Esophagus (tissue), 2 donors: ENCODE data around the gene PPP3CA. TPM values are rescaled to one million over a fixed set of nuclear protein-coding genes. Genes with fewer than 3 reads are reported as not detected.

Experiments used
- H3K27ac ChIP-seq, 2 donors: one replicate each; pipeline ENCODE4 v1.5.1; 2013; ENCODE audit warnings: low read depth in 2 of 2, mild to moderate bottlenecking in 2 of 2, inconsistent platforms in 1 of 2, low read length in 1 of 2, moderate library complexity in 1 of 2
- H3K27me3 ChIP-seq, 2 donors: one replicate each; pipeline ENCODE4 v1.6.1; 2013; ENCODE audit warnings: low read length in 2 of 2, control low read depth in 1 of 2, mild to moderate bottlenecking in 1 of 2; ENCODE audit not compliant: insufficient read depth in 2 of 2, control insufficient read depth in 1 of 2
- H3K36me3 ChIP-seq, 2 donors: one replicate each; pipeline ENCODE4 v1.6.1; 2013; ENCODE audit warnings: low read length in 1 of 2; ENCODE audit not compliant: control insufficient read depth in 2 of 2, insufficient read depth in 2 of 2
- H3K4me1 ChIP-seq, 2 donors: one replicate each; pipeline ENCODE4 v1.6.1; 2013; ENCODE audit warnings: low read length in 1 of 2; ENCODE audit not compliant: control insufficient read depth in 2 of 2, insufficient read depth in 2 of 2
- H3K4me3 ChIP-seq, 2 donors: one replicate each; pipeline ENCODE4 v1.5.1; 2013; ENCODE audit warnings: low read length in 2 of 2, mild to moderate bottlenecking in 2 of 2, low read depth in 1 of 2, moderate library complexity in 1 of 2
- H3K9me3 ChIP-seq, 2 donors: one replicate each; pipeline ENCODE4 v1.6.1; 2013; ENCODE audit warnings: mild to moderate bottlenecking in 2 of 2, low read depth in 1 of 2, low read length in 1 of 2, moderate library complexity in 1 of 2; ENCODE audit not compliant: control insufficient read depth in 2 of 2, insufficient read depth in 1 of 2
- WGBS, 2 donors: extraction: QIAGEN DNeasy Blood & Tissue Kit; methylation state at CpG; one replicate each; pipeline ENCODE4 v1.1.7; 2013; 5-methylcytosine and 5-hydroxymethylcytosine counted together
- polyA plus RNA-seq, 2 donors: library from polyadenylated mRNA; stranded (reverse); fragments of 200-250 nt; gene quantifications; one replicate each; pipeline ENCODE4 v1.2.3, GENCODE V29; 2013
- donor health status: healthy with polysubstance abuse.
- donor health status: Bipolar disorder and iron deficiency.

The PPP3CA gene
- polyA plus RNA-seq, 2 donors: 5.2 to 5.8 TPM

DNA sequence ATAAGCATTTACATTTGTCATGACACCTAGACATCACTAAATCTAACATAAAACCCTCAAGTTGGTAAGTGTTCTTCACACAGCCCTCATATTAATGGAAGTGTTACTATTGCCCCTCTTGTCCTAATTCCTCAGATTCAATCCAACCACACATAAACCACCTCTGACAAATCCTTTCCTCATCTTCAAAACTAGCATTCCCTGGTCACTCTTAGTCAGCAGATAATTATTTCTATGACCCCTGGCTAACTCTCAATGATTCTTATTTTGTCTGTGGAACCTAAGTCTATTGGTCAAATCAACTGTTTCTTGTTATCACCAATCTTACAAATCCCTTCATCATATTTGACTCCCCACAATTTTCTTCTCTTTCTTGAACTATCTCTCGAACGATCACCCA lies 168.6 kb downstream of the PPP3CA start:
- WGBS, 2 donors: 96 to 97% methylated on average over 2 of the region's 2 CpGs
- Histone ChIP-seq H3K4me3 (no peak overlapping the region), H3K27ac (no peak overlapping the region), H3K4me1 (no peaks in the 10 kb centered on the region), H3K9me3 (no peaks in the 10 kb centered on the region), H3K27me3 (no peaks in the 10 kb centered on the region), H3K36me3 (no peaks in the 10 kb centered on the region)

DNA sequence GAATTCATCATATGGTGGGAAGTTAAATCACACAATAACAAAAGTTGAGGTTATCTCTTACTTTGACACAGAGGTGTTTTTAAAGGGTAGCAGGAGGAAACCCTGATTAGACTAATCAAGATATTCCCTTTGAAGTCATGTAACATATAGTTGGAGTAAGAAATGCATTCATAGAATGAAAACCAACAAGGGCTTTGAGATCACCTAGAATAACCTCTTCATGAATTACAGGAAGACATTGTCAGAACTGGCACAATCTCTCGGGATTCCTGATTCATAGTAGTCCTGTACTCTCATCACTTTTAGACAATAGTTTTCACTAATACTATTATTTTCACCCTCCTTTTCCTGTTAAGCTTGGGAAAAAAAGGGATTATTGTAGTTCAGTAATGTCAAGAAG lies 170.2 kb downstream of the PPP3CA start:
- no peak overlapping the region for H3K4me3 ChIP-seq
- H3K27ac ChIP-seq: no peak overlapping the region
- H3K36me3 ChIP-seq: no peaks in the 10 kb centered on the region
- H3K27me3 ChIP-seq: no peaks in the 10 kb centered on the region
- no peaks in the 10 kb centered on the region for H3K4me1 ChIP-seq
- H3K9me3 ChIP-seq: no peaks in the 10 kb centered on the region
- 24 to 43% methylated on average over 1 of the region's 1 CpG for WGBS, 2 donors

DNA sequence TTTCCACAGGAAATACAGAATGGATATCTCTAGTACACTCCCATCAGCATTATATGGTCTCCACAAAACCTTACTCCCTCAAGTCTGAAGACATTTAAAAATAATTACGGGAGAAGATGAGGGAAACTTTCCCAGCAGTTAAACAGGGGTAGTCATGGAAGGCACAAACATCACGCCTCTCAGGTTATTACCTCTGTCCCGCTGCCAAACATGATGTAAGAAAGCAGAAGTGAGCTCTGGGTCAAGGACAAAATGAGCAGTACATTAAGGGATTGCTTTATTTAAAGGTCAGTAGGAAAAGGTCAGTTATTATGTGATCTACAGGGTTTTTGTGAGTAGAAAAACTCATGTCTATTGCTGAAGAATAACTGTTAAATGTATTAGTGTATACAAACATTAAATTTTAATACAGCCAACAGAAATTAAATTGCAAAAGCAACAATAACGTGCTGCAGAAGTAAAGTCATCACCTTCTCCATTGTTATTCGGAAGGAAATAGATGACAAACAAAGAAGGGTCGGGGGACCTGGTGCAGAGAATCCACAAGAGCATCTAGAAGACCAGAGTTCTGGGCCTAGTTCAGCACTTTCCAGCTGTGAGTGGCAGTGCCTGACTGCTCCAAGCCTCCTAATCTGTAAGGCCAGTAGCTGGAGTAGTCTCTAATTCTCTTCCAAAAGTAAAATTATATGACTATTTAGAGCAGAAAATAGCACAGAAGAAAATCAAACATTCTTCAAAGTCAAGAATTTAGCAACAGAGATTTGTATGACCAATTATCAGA lies 171.2 kb downstream of the PPP3CA start:
- no peaks in the 10 kb centered on the region for H3K36me3 ChIP-seq
- H3K4me3 ChIP-seq: no peak overlapping the region
- no peaks in the 10 kb centered on the region for H3K27me3 ChIP-seq
- H3K9me3 ChIP-seq: no peaks in the 10 kb centered on the region
- no peaks in the 10 kb centered on the region for H3K4me1 ChIP-seq
- no peak overlapping the region for H3K27ac ChIP-seq
- 71 to 77% methylated on average over 6 of the region's 6 CpGs for WGBS, 2 donors

DNA sequence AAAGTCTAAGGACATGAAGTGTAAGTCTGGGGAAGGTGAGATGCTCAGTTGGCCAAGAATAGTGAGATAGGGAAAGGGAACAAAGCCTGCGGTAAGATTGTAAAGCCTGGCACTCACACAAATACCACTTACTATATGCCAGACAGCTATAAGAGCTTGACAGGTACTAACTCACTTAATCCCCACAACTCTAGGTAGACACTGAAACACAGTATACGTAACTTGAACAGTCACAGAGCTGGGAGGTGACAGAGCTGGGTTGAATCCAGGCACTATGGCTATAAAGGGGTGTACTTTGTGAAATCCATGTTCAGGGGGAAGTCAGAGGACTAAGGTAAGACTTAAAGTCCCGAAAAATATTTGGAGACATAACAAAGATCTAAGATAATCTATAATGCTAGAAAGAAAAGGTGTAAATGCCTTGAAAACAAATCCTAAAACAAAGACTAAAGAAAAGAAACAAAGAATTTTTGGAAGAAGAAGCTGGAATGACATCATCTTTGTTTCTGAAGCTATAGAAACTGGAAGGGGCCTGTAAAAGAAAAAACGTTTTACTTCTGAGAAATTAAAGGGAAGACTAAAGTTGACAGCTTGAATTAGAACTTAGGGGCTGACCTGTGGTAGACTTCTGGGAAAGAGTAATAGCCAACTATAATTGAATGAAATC lies 172.5 kb downstream of the PPP3CA start:
- H3K4me3 ChIP-seq: no peak overlapping the region
- H3K27ac ChIP-seq: no peak overlapping the region
- no peaks in the 10 kb centered on the region for H3K4me1 ChIP-seq
- no peaks in the 10 kb centered on the region for H3K9me3 ChIP-seq
- H3K27me3 ChIP-seq: no peaks in the 10 kb centered on the region
- no peaks in the 10 kb centered on the region for H3K36me3 ChIP-seq
- 53 to 59% methylated on average over 4 of the region's 4 CpGs for WGBS, 2 donors

DNA sequence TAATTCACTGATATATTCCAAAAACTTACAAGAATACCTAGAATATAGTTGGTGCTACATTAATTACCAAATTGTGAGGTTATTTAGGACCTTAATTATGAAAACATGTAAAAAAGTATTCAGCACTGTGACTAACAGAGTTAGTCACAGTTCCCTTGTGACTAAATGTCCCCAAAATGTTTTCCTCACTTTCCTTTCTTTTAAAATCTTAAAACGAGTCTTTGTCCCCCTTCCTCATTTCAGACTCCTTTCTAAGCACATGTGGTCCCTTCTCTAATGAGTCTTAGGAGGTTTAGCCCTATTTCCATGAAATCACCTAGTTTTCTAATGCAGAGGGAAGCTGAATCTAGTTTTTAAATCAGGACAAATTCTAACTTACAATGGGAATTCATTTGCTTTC lies 175.0 kb downstream of the PPP3CA start:
- WGBS, 2 donors: 51 to 59% methylated on average over 1 of the region's 1 CpG
- H3K27ac ChIP-seq: no peak overlapping the region
- no peaks in the 10 kb centered on the region for H3K4me1 ChIP-seq
- H3K36me3 ChIP-seq: no peaks in the 10 kb centered on the region
- H3K27me3 ChIP-seq: no peaks in the 10 kb centered on the region
- no peaks in the 10 kb centered on the region for H3K9me3 ChIP-seq
- no peak overlapping the region for H3K4me3 ChIP-seq

DNA sequence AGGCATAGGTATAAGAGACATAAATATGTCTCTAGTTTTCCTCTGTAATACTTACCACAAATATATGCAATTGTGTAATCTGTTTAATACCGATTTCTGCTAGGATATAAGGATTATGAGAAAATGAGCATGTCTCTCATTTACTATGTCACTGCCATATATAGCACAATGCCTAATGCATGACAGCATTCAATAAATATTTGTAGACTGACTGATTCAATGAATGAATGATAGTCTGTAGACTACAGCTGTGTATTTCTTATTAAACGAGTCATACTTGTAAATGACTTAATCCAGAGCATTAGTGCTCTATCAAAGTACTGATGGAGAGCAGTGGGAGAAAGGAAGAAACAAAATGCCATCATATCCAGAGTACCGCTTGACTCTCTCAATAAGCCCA lies 175.6 kb downstream of the PPP3CA start:
- no peaks in the 10 kb centered on the region for H3K9me3 ChIP-seq
- H3K36me3 ChIP-seq: no peaks in the 10 kb centered on the region
- no peak overlapping the region for H3K4me3 ChIP-seq
- no peaks in the 10 kb centered on the region for H3K4me1 ChIP-seq
- no peak overlapping the region for H3K27ac ChIP-seq
- WGBS, 2 donors: 63 to 75% methylated on average over 3 of the region's 3 CpGs
- H3K27me3 ChIP-seq: no peaks in the 10 kb centered on the region

DNA sequence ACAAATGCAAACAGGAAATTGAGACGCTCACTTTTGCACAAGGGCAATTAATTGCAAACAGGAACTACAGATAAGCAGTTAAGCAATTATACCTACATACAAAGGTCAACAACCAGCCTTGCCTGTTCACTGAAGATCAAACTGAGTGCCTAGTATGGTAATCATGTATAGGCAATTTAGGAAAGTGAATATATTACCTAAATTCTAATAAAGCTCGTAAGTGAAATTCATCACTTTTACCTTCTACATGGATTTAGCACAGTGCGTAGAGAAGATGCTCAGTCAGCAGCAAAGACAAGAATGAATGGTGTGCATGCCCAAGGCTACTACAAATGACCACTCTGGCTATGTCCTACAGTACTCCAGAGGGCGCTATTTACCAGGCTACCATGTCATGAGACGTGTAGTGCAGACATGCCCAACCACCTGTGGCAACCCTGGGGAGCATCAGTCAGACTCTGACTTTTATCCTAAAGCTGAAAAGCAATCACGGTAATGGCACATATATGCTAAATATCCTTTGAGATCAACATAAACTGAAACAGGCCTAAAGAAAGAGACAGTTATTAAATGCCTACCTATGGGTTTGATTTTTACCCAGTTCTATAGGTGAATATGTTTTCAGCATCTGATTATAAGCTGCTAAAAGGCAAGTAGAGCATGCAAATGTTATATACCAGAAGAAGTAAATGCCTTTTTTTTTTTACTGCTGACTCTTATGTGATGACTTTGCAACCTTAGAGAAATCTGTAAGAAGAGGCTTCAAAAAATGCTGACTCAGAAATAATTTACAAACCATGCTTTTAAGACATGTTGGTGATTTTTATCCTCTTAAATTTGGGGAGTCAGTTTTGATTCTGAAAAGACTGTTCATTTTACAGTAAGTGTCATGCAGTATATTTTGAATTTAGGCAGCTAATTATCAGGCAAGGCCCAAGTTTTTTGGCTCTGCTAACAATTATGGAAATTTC lies 178.0 kb downstream of the PPP3CA start:
- no peaks in the 10 kb centered on the region for H3K4me1 ChIP-seq
- H3K36me3 ChIP-seq: no peaks in the 10 kb centered on the region
- WGBS, 2 donors: 62 to 70% methylated on average over 6 of the region's 6 CpGs
- no peaks in the 10 kb centered on the region for H3K27me3 ChIP-seq
- no peak overlapping the region for H3K4me3 ChIP-seq
- no peaks in the 10 kb centered on the region for H3K9me3 ChIP-seq
- H3K27ac ChIP-seq: no peak overlapping the region

DNA sequence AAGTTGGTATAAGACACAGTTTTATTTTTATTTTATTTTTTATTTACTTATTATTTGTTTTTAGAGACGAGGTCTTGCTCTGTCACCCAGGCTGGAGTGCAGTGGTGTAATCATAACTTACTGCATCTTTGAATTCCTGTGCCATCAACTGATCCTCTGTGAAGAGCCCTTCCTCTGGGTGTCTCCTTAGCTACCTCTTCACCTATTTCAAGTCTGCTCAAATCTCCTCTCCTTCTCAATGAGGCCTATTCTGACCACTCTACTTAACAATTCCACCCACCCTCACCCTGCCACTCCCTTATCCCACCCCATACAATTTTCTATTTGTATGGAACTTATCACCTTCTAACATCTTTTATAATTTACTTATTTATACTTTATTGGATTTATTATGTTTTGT lies 183.4 kb downstream of the PPP3CA start:
- 97 to 100% methylated on average over 1 of the region's 1 CpG for WGBS, 2 donors
- Histone ChIP-seq H3K27me3 (no peaks in the 10 kb centered on the region), H3K36me3 (no peaks in the 10 kb centered on the region), H3K4me1 (no peaks in the 10 kb centered on the region), H3K9me3 (no peaks in the 10 kb centered on the region), H3K4me3 (no peak overlapping the region), H3K27ac (no peak overlapping the region)

DNA sequence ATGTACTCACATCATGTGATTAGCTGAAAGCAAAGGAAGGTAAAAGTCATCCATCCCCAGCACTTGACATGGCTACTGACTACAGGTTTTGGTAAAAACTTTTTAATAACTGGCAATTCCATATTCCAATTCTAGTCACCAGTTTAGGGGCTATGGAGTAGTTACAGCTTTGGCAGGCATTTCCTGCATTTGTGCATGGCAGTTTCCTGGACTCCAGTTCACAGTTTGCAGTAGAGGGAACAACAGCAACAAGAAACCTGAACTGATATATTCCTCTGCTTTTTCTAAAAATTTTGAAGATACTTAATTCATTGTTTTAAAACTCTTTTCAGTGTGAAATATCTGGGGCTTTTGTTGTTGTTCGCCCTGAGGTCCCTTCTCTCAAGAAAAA lies 184.3 kb downstream of the PPP3CA start:
- Histone ChIP-seq H3K4me3 (no peak overlapping the region), H3K27me3 (no peaks in the 10 kb centered on the region), H3K9me3 (no peaks in the 10 kb centered on the region), H3K4me1 (no peaks in the 10 kb centered on the region), H3K27ac (no peak overlapping the region), H3K36me3 (no peaks in the 10 kb centered on the region)
- 91 to 95% methylated on average over 1 of the region's 1 CpG for WGBS, 2 donors
